ENCODE data around the gene NEK8. TPM values are rescaled to one million over a fixed set of nuclear protein-coding genes. Genes with fewer than 3 reads are reported as not detected.

Gene NEK8
- total and polyA plus RNA-seq, 4 donors = 5.1 to 14.7 (median 7.4) TPM

DNA sequence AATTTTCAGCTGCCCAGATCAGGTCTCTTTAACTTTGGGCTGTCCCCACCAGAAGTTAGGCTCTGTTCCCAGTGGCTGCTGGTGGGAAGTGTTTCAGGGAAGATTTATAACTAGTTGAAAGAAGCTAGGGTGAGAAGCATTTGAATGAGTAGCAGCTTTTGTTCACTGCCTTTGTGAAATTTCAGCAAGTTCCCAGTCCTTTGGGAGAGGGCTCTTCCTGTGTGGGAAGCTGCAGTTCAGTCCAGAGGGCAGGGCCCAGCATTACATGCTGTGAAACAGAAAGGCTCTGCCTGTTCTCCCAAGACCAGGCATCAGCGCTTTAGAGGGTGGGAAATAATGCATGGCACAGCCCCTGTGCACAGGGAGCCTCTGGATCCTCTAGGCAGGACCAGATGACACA, 34.7 kb upstream of the NEK8 start:
- Histone ChIP-seq H3K9me3 (ENCODE audit: control insufficient read depth in 4 of 4, insufficient read depth in 3 of 4, low read length in 3 of 4) (no peaks in the 10 kb centered on the region), H3K4me1 (ENCODE audit: control insufficient read depth in 5 of 5, insufficient read depth in 5 of 5, low read length in 5 of 5) (no peaks in the 10 kb centered on the region), H3K36me3 (ENCODE audit: control insufficient read depth in 4 of 4, insufficient read depth in 4 of 4, low read length in 4 of 4) (peaks cover 45 to 77% (median 68%) of the 10 kb centered on the region in 4 donors), H3K4me3 (no peak overlapping the region), H3K27ac (ENCODE audit: low read depth in 1 of 2, low read length in 1 of 2) (no peak overlapping the region), H3K9ac (ENCODE audit: insufficient read depth in 1 of 2, low read length in 2 of 2) (no peak overlapping the region), H3K27me3 (ENCODE audit: control insufficient read depth in 3 of 3, insufficient read depth in 3 of 3, low read length in 2 of 3) (no peaks in the 10 kb centered on the region)
- WGBS, 2 donors = 96 to 98% methylated on average over 1 of the region's 1 CpG
- DNase-seq = no peak
- no peak for ATAC-seq (ENCODE audit: insufficient read depth, low FRiP score)
- TF ChIP-seq, protein P1, sequence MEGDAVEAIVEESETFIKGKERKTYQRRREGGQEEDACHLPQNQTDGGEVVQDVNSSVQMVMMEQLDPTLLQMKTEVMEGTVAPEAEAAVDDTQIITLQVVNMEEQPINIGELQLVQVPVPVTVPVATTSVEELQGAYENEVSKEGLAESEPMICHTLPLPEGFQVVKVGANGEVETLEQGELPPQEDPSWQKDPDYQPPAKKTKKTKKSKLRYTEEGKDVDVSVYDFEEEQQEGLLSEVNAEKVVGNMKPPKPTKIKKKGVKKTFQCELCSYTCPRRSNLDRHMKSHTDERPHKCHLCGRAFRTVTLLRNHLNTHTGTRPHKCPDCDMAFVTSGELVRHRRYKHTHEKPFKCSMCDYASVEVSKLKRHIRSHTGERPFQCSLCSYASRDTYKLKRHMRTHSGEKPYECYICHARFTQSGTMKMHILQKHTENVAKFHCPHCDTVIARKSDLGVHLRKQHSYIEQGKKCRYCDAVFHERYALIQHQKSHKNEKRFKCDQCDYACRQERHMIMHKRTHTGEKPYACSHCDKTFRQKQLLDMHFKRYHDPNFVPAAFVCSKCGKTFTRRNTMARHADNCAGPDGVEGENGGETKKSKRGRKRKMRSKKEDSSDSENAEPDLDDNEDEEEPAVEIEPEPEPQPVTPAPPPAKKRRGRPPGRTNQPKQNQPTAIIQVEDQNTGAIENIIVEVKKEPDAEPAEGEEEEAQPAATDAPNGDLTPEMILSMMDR (IDR thresholded peaks at IDR 0.05; ENCODE audit: control extremely low read depth, extremely low read depth) = no peak

DNA sequence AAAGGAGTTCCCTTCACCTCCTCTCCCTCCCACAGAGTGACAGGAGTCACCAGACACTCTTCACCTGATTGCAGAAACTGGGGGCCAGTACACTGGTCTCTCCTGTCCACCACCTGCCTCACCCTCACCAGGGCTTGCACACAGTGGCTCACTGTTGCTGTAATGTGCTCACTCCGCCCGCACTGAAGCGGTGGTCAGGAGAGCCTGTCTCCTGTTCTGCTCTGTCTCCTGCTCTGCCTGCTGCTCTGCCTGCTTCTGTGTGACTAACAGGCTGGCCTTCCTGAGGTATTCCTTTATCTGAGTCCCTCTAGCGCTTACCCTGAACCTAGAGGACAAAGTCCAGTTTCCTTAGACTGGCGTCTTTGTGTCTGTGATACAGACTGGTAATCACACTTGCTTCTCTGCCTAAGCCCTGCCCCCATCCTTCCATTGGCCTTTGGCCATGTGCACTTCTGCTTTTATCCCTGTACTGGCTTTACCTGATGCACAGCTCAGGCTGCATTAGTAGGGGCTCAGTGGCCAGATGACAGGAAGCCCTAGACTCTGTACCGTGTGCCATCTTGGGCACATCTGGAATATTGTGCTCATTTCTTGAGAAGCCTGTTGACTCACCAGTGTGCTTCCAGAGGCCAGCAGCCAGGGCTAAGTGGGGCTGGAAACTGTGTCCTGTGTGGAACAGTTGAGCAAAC, 30.2 kb upstream of the NEK8 start:
- H3K27me3 ChIP-seq (ENCODE audit: control insufficient read depth in 3 of 3, insufficient read depth in 3 of 3, low read length in 2 of 3) = no peaks in the 10 kb centered on the region
- DNase-seq (no peak), ATAC-seq (ENCODE audit: insufficient read depth, low FRiP score) (no peak)
- H3K9me3 ChIP-seq (ENCODE audit: control insufficient read depth in 4 of 4, insufficient read depth in 3 of 4, low read length in 3 of 4) = no peaks in the 10 kb centered on the region
- TF ChIP-seq, protein P1 (IDR thresholded peaks at IDR 0.05; ENCODE audit: control extremely low read depth, extremely low read depth) = no peak
- H3K4me3 ChIP-seq = no peak overlapping the region
- H3K36me3 ChIP-seq (ENCODE audit: control insufficient read depth in 4 of 4, insufficient read depth in 4 of 4, low read length in 4 of 4) = peaks cover 63 to 88% (median 71%) of the 10 kb centered on the region in 4 donors
- no peaks in the 10 kb centered on the region for H3K4me1 ChIP-seq (ENCODE audit: control insufficient read depth in 5 of 5, insufficient read depth in 5 of 5, low read length in 5 of 5)
- H3K27ac ChIP-seq (ENCODE audit: low read depth in 1 of 2, low read length in 1 of 2) = no peak overlapping the region
- 88 to 93% methylated on average over 6 of the region's 6 CpGs for WGBS, 2 donors
- H3K9ac ChIP-seq (ENCODE audit: insufficient read depth in 1 of 2, low read length in 2 of 2) = no peak overlapping the region

DNA sequence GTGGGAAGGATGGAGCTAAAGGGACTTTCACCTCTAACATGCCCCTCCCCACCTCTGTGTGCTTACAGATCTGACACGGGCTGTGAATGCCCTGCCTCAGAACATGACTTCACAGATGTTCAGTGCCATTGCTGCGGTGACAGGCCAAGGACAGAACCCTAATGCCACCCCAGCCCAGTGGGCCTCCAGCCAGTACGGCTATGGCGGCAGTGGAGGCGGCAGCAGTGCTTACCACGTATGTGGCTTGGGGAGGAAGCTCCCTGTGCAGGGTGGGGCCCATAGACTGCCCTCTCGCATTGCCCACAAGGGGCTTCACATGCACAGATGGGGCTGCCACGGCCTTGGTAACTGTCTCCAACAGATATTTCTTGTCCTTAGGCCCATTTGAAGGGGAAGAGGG, 28.3 kb upstream of the NEK8 start:
- H3K27me3 ChIP-seq (ENCODE audit: control insufficient read depth in 3 of 3, insufficient read depth in 3 of 3, low read length in 2 of 3) = no peaks in the 10 kb centered on the region
- H3K36me3 ChIP-seq (ENCODE audit: control insufficient read depth in 4 of 4, insufficient read depth in 4 of 4, low read length in 4 of 4) = peaks cover 54 to 91% (median 58%) of the 10 kb centered on the region in 4 donors
- TF ChIP-seq, protein P1 (IDR thresholded peaks at IDR 0.05; ENCODE audit: control extremely low read depth, extremely low read depth) = no peak
- DNase-seq (no peak), ATAC-seq (ENCODE audit: insufficient read depth, low FRiP score) (no peak)
- no peak overlapping the region for H3K9ac ChIP-seq (ENCODE audit: insufficient read depth in 1 of 2, low read length in 2 of 2)
- H3K27ac ChIP-seq (ENCODE audit: low read depth in 1 of 2, low read length in 1 of 2) = no peak overlapping the region
- WGBS, 2 donors = 90 to 91% methylated on average over 8 of the region's 8 CpGs
- no peak overlapping the region for H3K4me3 ChIP-seq
- H3K4me1 ChIP-seq (ENCODE audit: control insufficient read depth in 5 of 5, insufficient read depth in 5 of 5, low read length in 5 of 5) = no peaks in the 10 kb centered on the region
- no peaks in the 10 kb centered on the region for H3K9me3 ChIP-seq (ENCODE audit: control insufficient read depth in 4 of 4, insufficient read depth in 3 of 4, low read length in 3 of 4)

All from lung (tissue), 12 donors.